Measurements from ENCODE around the gene ITGB5. TPM values are rescaled to one million over a fixed set of nuclear protein-coding genes. Genes with fewer than 3 reads are reported as not detected.

ITGB5 gene
- total RNA-seq, 1 experiment from 2014 or later, result 146 TPM

DNA sequence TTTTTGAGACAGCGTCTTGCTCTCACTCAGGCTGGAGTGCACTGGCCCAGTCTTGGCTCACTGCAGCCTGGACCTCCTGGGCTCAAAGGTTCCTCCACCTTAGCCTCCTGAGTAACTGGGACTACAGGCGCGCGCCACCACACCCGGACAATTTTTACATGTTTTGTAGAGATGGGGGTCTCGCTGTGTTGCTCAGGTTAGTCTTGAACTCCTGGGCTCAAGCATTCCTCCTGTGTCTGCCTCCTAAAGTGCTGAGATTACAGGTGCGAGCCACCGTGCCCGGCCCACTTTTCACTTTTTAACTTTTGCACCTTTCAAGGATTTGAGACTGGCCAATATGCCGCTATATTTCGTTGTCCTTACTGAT lies 750 bp upstream of the ITGB5 start:
- H4K20me1 ChIP-seq (ENCODE audit: control insufficient read depth, insufficient read depth, insufficient read length), result no peaks in the 10 kb centered on the region
- Mint-ChIP-seq H3K36me3 (ENCODE audit: insufficient read depth in 1 of 3, low read depth in 3 of 3) (peaks cover 5 to 10% (median 8%) of the 10 kb centered on the region in 3 experiments; a peak in 6 of 7 replicates), H3K27ac (peak overlapping the region in 2 of 3 experiments; percentile 83 to 99; a peak in 5 of 7 replicates), H3K27me3 (ENCODE audit: low read depth) (no peaks in the 10 kb centered on the region; the same call in 1 of the 2 replicates), H3K4me3 (peak overlapping the region; percentile 71 to 83), H3K9me3 (no peaks in the 10 kb centered on the region; a peak in 1 of 5 replicates), H3K4me1 (peaks cover 57 to 60% of the 10 kb centered on the region in 2 experiments)
- no peak overlapping the region; the same call in 1 of the 2 replicates for H3K14ac ChIP-seq (ENCODE audit: insufficient read depth, low read length)
- H3K27ac ChIP-seq (ENCODE audit: insufficient read length, low read depth, low read length), result peak overlapping the region; percentile 93
- no peak overlapping the region for H2AK5ac ChIP-seq (ENCODE audit: insufficient read length, low read length)
- DNase-seq, result no peak
- H3K9me3 ChIP-seq (ENCODE audit: control insufficient read depth, low read depth, low read length), result no peaks in the 10 kb centered on the region
- peaks cover 17% of the 10 kb centered on the region for H3K4me1 ChIP-seq (ENCODE audit: insufficient read depth, low read length)
- H2AFZ ChIP-seq (ENCODE audit: low read length), result no peak overlapping the region
- H3K79me1 ChIP-seq (ENCODE audit: insufficient read depth, low read depth, low read length, poor library complexity, severe bottlenecking), result peaks cover 3% of the 10 kb centered on the region
- H2BK12ac ChIP-seq (ENCODE audit: insufficient read length, low read depth, low read length), result no peak overlapping the region
- H3K27me3 ChIP-seq (ENCODE audit: insufficient read depth, low read length), result no peaks in the 10 kb centered on the region
- H2BK20ac ChIP-seq (ENCODE audit: low read depth, low read length, poor library complexity, severe bottlenecking), result no peak overlapping the region
- no peak overlapping the region for H2BK5ac ChIP-seq (ENCODE audit: insufficient read length, low read length)
- H4K91ac ChIP-seq (ENCODE audit: insufficient read length, low read depth, low read length), result no peak overlapping the region
- H3K23me2 ChIP-seq (ENCODE audit: insufficient read length, low read depth, low read length, poor library complexity, severe bottlenecking), result peaks cover 14% of the 10 kb centered on the region
- no peak overlapping the region for H2BK15ac ChIP-seq (ENCODE audit: low read depth, low read length)
- no CpG with 5 or more reads among the region's 11 CpGs for WGBS (ENCODE audit: extremely low coverage, insufficient read length, low lambda C conversion rate)
- no peak overlapping the region for H3K4ac ChIP-seq (ENCODE audit: low read depth, low read length)
- peak overlapping the region; percentile 84 for H3K18ac ChIP-seq (ENCODE audit: insufficient read length, low read depth, low read length)
- H4K5ac ChIP-seq (ENCODE audit: insufficient read length, low read depth, low read length), result no peak overlapping the region
- no peak overlapping the region for H4K8ac ChIP-seq (replicated peaks; ENCODE audit: insufficient read length, low read depth, low read length)
- H3K79me2 ChIP-seq (ENCODE audit: insufficient read depth, low read length), result peaks cover 12% of the 10 kb centered on the region; the same call in 1 of the 2 replicates
- H3T11ph ChIP-seq (ENCODE audit: low read length), result no peak overlapping the region
- H3K56ac ChIP-seq (ENCODE audit: insufficient read length, low read depth, low read length), result no peak overlapping the region
- H3K9ac ChIP-seq (ENCODE audit: extremely low read depth, insufficient read length, low read length), result peak overlapping the region; percentile 48
- no peak overlapping the region for H3K23ac ChIP-seq (ENCODE audit: insufficient read length, low read depth, low read length)
- no peak for TF ChIP-seq CTCF (conservative IDR thresholded peaks at IDR 0.05)
- no peak overlapping the region for H2BK120ac ChIP-seq (ENCODE audit: low read depth, low read length, poor library complexity, severe bottlenecking)
- peak overlapping the region; percentile 44 for H3K4me2 ChIP-seq (ENCODE audit: insufficient read depth, insufficient read length, low read length)
